ENCODE measurements around the gene SPAG4. TPM values are rescaled to one million over a fixed set of nuclear protein-coding genes. Genes with fewer than 3 reads are reported as not detected.

Gene SPAG4
- polyA plus RNA-seq, 1 experiment: 11.4 TPM

- TF ChIP-seq CTCF (IDR thresholded peaks at IDR 0.05; ENCODE audit: insufficient read depth, low read depth, low read length): no peak
- peaks cover 9% of the 10 kb centered on the region for H3K36me3 ChIP-seq (ENCODE audit: control insufficient read depth, insufficient read depth, low read length)
- ChIA-PET POLR2A (no interaction called here), CTCF (no interaction called here)
- DNase-seq (ENCODE audit: low read depth): no peak
- H3K27me3 ChIP-seq (ENCODE audit: control insufficient read depth, insufficient read depth, low read length): no peaks in the 10 kb centered on the region
- H3K4me3 ChIP-seq (ENCODE audit: low read depth, low read length): no peak overlapping the region
Observed at GRCh38 chr20:35665949-35666288, 50.3 kb downstream of the SPAG4 start.

GRCh38 chr20:35669221-35669620 is 53.6 kb downstream of the SPAG4 start:
- no peaks in the 10 kb centered on the region for H3K27me3 ChIP-seq (ENCODE audit: control insufficient read depth, insufficient read depth, low read length)
- TF ChIP-seq CTCF (IDR thresholded peaks at IDR 0.05; ENCODE audit: insufficient read depth, low read depth, low read length): no peak
- peaks cover 13% of the 10 kb centered on the region for H3K36me3 ChIP-seq (ENCODE audit: control insufficient read depth, insufficient read depth, low read length)
- POLR2A ChIA-PET: no interaction called here
- CTCF ChIA-PET: no interaction called here
- H3K4me3 ChIP-seq (ENCODE audit: low read depth, low read length): no peak overlapping the region
- no peak for DNase-seq (ENCODE audit: low read depth)

- ChIA-PET POLR2A (no interaction called here), CTCF (no interaction called here)
- H3K36me3 ChIP-seq (ENCODE audit: control insufficient read depth, insufficient read depth, low read length): peaks cover 15% of the 10 kb centered on the region
- no peak overlapping the region for H3K4me3 ChIP-seq (ENCODE audit: low read depth, low read length)
- DNase-seq (ENCODE audit: low read depth): no peak
- no peak for TF ChIP-seq CTCF (IDR thresholded peaks at IDR 0.05; ENCODE audit: insufficient read depth, low read depth, low read length)
- no peaks in the 10 kb centered on the region for H3K27me3 ChIP-seq (ENCODE audit: control insufficient read depth, insufficient read depth, low read length)
Observed at GRCh38 chr20:35669681-35670080, 54.1 kb downstream of the SPAG4 start.

Small RNAs within 50 kb of the gene (small RNA-seq; reads per million reads assigned to genes)
- gene RNU6-759P (ENCODE audit: insufficient read length, low read depth, low replicate concordance) (not detected), gene RPL37P1 (ENCODE audit: insufficient read length, low read depth, low replicate concordance) (not detected)

Other genes with a start within 250 kb of the SPAG4 start
- gene UQCC1, start 203.9 kb upstream of the SPAG4 start, polyA plus RNA-seq (2011; rRNA removed): 44.2 and 45.9 TPM in 2 replicates
- 7.6 and 10.9 TPM in 2 replicates for gene GDF5, start 177.6 kb upstream of the SPAG4 start, polyA plus RNA-seq (2011; rRNA removed)
- 6.6 and 7.9 TPM in 2 replicates for gene CEP250, start 160.2 kb upstream of the SPAG4 start, polyA plus RNA-seq (2011; rRNA removed)
- not detected in 2 replicates for gene C20orf173, start 86.2 kb upstream of the SPAG4 start, polyA plus RNA-seq (2011; rRNA removed)
- gene ERGIC3, start 73.8 kb upstream of the SPAG4 start, polyA plus RNA-seq (2011; rRNA removed): 567 and 917 TPM in 2 replicates
- gene CPNE1, start 49.1 kb downstream of the SPAG4 start, polyA plus RNA-seq (2011; rRNA removed): 134 and 217 TPM in 2 replicates
- 54.4 and 60.2 TPM in 2 replicates for gene RBM12, start 49.1 kb downstream of the SPAG4 start, polyA plus RNA-seq (2011; rRNA removed)
- gene NFS1, start 83.5 kb downstream of the SPAG4 start, polyA plus RNA-seq (2011; rRNA removed): 40.9 and 45.6 TPM in 2 replicates
- gene ROMO1, start 83.6 kb downstream of the SPAG4 start, polyA plus RNA-seq (2011; rRNA removed): 306 and 399 TPM in 2 replicates
- gene RBM39, start 126.4 kb downstream of the SPAG4 start, polyA plus RNA-seq (2011; rRNA removed): 63.5 and 107 TPM in 2 replicates
- gene PHF20, start 156.2 kb downstream of the SPAG4 start, polyA plus RNA-seq (2011; rRNA removed): 23.5 and 24.9 TPM in 2 replicates